ENCODE results near the gene HCK.

HCK gene

GRCh38 chr20:32132911-32133549, 81.0 kb downstream of the HCK start:
- DNase-seq, result no peak

- DNase-seq, result no peak
Observed at GRCh38 chr20:32134026-32134425, 82.0 kb downstream of the HCK start.

GRCh38 chr20:32135983-32136515, 84.0 kb downstream of the HCK start:
- no peak for DNase-seq

- DNase-seq, result no peak
Observed at GRCh38 chr20:32138921-32139320, 86.9 kb downstream of the HCK start.

GRCh38 chr20:32139947-32140346, 87.9 kb downstream of the HCK start:
- DNase-seq, result no peak

GRCh38 chr20:32140603-32141002, 88.6 kb downstream of the HCK start:
- DNase-seq, result no peak

GRCh38 chr20:32141465-32141980, 89.5 kb downstream of the HCK start:
- no peak for DNase-seq

GRCh38 chr20:32142088-32142487, 90.0 kb downstream of the HCK start:
- DNase-seq, result no peak

GRCh38 chr20:32142991-32143390, 90.9 kb downstream of the HCK start:
- no peak for DNase-seq

- no peak for DNase-seq
Observed at GRCh38 chr20:32144898-32145662, 93.0 kb downstream of the HCK start.

- no peak for DNase-seq
Observed at GRCh38 chr20:32149566-32150170, 97.6 kb downstream of the HCK start.

GRCh38 chr20:32150291-32150848, 98.3 kb downstream of the HCK start:
- no peak for DNase-seq
